ENCODE results near the gene MRPS31.
"Not testable (repeated sequence)": the region's sequence is repeated elsewhere in the genome, so short reads cannot be mapped to it uniquely, and the experiment has no call there.

Gene MRPS31

GRCh38 chr13:40732658-40733057, 38.3 kb downstream of the MRPS31 start:
- H3K79me2 ChIP-seq (ENCODE audit: insufficient read depth, low read length) = 0 out of 2 replicates have a peak, but pooled peaks cover 3% of the 10 kb centered on the region
- no peaks in the 10 kb centered on the region for H3K27me3 ChIP-seq (ENCODE audit: low read length)
- no peak overlapping the region for H2AFZ ChIP-seq (ENCODE audit: low read depth, low read length, severe bottlenecking)
- H3K27ac ChIP-seq (ENCODE audit: low read depth, low read length) = no peak overlapping the region
- no peak overlapping the region for H3K4me2 ChIP-seq (ENCODE audit: low read depth, low read length, poor library complexity, severe bottlenecking)
- no peak overlapping the region for H3K9ac ChIP-seq (ENCODE audit: low read length)
- peaks cover 9% of the 10 kb centered on the region; the same call in 1 of the 2 replicates for H3K36me3 ChIP-seq (ENCODE audit: low read length)
- TF ChIP-seq CTCF (IDR thresholded peaks at IDR 0.05; ENCODE audit: insufficient read depth, low read length, poor library complexity, severe bottlenecking) = no peak
- no peak for TF ChIP-seq EZH2phosphoT487 (conservative IDR thresholded peaks at IDR 0.05; ENCODE audit: low read length)
- no peak overlapping the region for H3K4me3 ChIP-seq (ENCODE audit: insufficient read depth, low read length, poor library complexity, severe bottlenecking)
- peaks cover 6% of the 10 kb centered on the region; the same call in 1 of the 2 replicates for H3F3A ChIP-seq (ENCODE audit: insufficient read depth)
- no peaks in the 10 kb centered on the region for H3K9me2 ChIP-seq (replicated peaks; ENCODE audit: insufficient read depth, low read length)
- no peaks in the 10 kb centered on the region for H4K20me1 ChIP-seq (ENCODE audit: low read depth, low read length)
- H3K9me3 ChIP-seq (ENCODE audit: insufficient read depth, low read length) = no peaks in the 10 kb centered on the region

- Histone ChIP-seq H3K79me2 (ENCODE audit: insufficient read depth, low read length) (0 out of 2 replicates have a peak, but pooled peaks cover 3% of the 10 kb centered on the region), H3K4me2 (ENCODE audit: low read depth, low read length, poor library complexity, severe bottlenecking) (no peak overlapping the region), H3K4me3 (ENCODE audit: insufficient read depth, low read length, poor library complexity, severe bottlenecking) (no peak overlapping the region), H3K27ac (ENCODE audit: low read depth, low read length) (no peak overlapping the region), H3K9me2 (replicated peaks; ENCODE audit: insufficient read depth, low read length) (no peaks in the 10 kb centered on the region), H4K20me1 (ENCODE audit: low read depth, low read length) (no peaks in the 10 kb centered on the region), H3K9me3 (ENCODE audit: insufficient read depth, low read length) (no peaks in the 10 kb centered on the region), H3K36me3 (ENCODE audit: low read length) (peaks cover 18% of the 10 kb centered on the region; the same call in 1 of the 2 replicates), H3K27me3 (ENCODE audit: low read length) (no peaks in the 10 kb centered on the region), H2AFZ (ENCODE audit: low read depth, low read length, severe bottlenecking) (no peak overlapping the region), H3K9ac (ENCODE audit: low read length) (no peak overlapping the region), H3F3A (ENCODE audit: insufficient read depth) (peaks cover 11% of the 10 kb centered on the region; the same call in 1 of the 2 replicates)
- TF ChIP-seq CTCF (IDR thresholded peaks at IDR 0.05; ENCODE audit: insufficient read depth, low read length, poor library complexity, severe bottlenecking) (no peak), EZH2phosphoT487 (conservative IDR thresholded peaks at IDR 0.05; ENCODE audit: low read length) (no peak)
These were observed 42.4 kb downstream of the MRPS31 start for GRCh38 chr13:40728595-40728994.

GRCh38 chr13:40714433-40714832, 56.6 kb downstream of the MRPS31 start:
- not testable (repeated sequence) for H3K27ac ChIP-seq (ENCODE audit: low read depth, low read length); H3K9ac ChIP-seq (ENCODE audit: low read length); H3K79me2 ChIP-seq (ENCODE audit: insufficient read depth, low read length); H3K4me2 ChIP-seq (ENCODE audit: low read depth, low read length, poor library complexity, severe bottlenecking); H3F3A ChIP-seq (ENCODE audit: insufficient read depth); H3K4me3 ChIP-seq (ENCODE audit: insufficient read depth, low read length, poor library complexity, severe bottlenecking); H3K9me2 ChIP-seq (replicated peaks; ENCODE audit: insufficient read depth, low read length); H3K27me3 ChIP-seq (ENCODE audit: low read length); H4K20me1 ChIP-seq (ENCODE audit: low read depth, low read length); H2AFZ ChIP-seq (ENCODE audit: low read depth, low read length, severe bottlenecking); H3K9me3 ChIP-seq (ENCODE audit: insufficient read depth, low read length)
- H3K36me3 ChIP-seq (ENCODE audit: low read length) = peaks cover 11% of the 10 kb centered on the region; the same call in 1 of the 2 replicates

- Histone ChIP-seq H2AFZ (ENCODE audit: low read depth, low read length, severe bottlenecking) (no peak overlapping the region), H3K27ac (ENCODE audit: low read depth, low read length) (peak overlapping the region; percentile 97), H3K4me3 (ENCODE audit: insufficient read depth, low read length, poor library complexity, severe bottlenecking) (no peak overlapping the region), H3K9ac (ENCODE audit: low read length) (peak overlapping the region; percentile 41), H3K9me3 (ENCODE audit: insufficient read depth, low read length) (no peaks in the 10 kb centered on the region), H3K79me2 (ENCODE audit: insufficient read depth, low read length) (no peaks in the 10 kb centered on the region), H3K9me2 (replicated peaks; ENCODE audit: insufficient read depth, low read length) (no peaks in the 10 kb centered on the region), H3K36me3 (ENCODE audit: low read length) (peaks cover 2% of the 10 kb centered on the region; the same call in 1 of the 2 replicates), H3F3A (ENCODE audit: insufficient read depth) (peaks cover 43% of the 10 kb centered on the region), H3K4me2 (ENCODE audit: low read depth, low read length, poor library complexity, severe bottlenecking) (peak overlapping the region; percentile 46), H3K27me3 (ENCODE audit: low read length) (no peaks in the 10 kb centered on the region), H4K20me1 (ENCODE audit: low read depth, low read length) (no peaks in the 10 kb centered on the region)
- no peak for TF ChIP-seq CTCF (IDR thresholded peaks at IDR 0.05; ENCODE audit: insufficient read depth, low read length, poor library complexity, severe bottlenecking)
- no peak for TF ChIP-seq EZH2phosphoT487 (conservative IDR thresholded peaks at IDR 0.05; ENCODE audit: low read length)
These were observed 64.6 kb downstream of the MRPS31 start for GRCh38 chr13:40706439-40706838.
